SK-N-MC (cell line): ENCODE results near the gene LCORL.
"Not testable (repeated sequence)": the region's sequence is repeated elsewhere in the genome, so short reads cannot be mapped to it uniquely, and the experiment has no call there.

Source experiments
- EZH2 ChIP-seq: fragments of 200-600 bp; sonication (generic); IDR thresholded peaks from one replicate; pipeline ENCODE4 v1.6.1; 2017; ENCODE audit warnings: antibody characterized with exemption
- FOXP2 ChIP-seq: optimal IDR thresholded peaks from 2 replicates; pipeline ENCODE3; 2011; ENCODE audit warnings: mild to moderate bottlenecking, moderate library complexity; ENCODE audit not compliant: insufficient read depth; ENCODE audit errors: extremely low read length, control extremely low read depth
- POLR2AphosphoS5 ChIP-seq: IDR thresholded peaks from 2 replicates; pipeline ENCODE4 v1.6.1; 2012; ENCODE audit warnings: mild to moderate bottlenecking, low read depth, low read length, borderline replicate concordance

DNA sequence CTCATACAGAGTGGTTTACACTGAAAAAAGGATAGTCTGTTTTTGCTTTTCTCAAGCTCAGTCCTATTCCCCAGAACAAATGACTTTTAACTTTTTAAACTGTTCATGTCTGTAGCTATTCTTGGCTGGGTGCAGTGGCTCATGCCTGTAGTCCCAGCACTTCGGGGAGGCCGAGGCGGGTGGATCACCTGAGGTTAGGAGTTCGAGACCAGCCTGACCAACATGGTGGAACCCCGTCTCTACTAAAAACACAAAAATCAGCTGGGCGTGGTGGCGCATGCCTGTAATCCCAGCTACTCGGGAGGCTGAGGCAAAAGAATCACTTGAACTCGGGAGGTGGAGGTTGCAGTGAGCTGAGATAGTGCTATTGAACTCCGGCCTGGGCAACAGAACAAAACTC lies 14.8 kb upstream of the LCORL start:
- not testable (repeated sequence) for TF ChIP-seq EZH2, POLR2AphosphoS5, FOXP2
